Gastrocnemius medialis (tissue), 4 donors: ENCODE measurements around the gene MCOLN1. TPM values are rescaled to one million over a fixed set of nuclear protein-coding genes. Genes with fewer than 3 reads are reported as not detected.
A peak's percentile ranks its signal among the peaks of the same experiment; 100 is the strongest.

ENCODE experiments used
- ATAC-seq, 2 donors: fragments of 150-250 bp; one replicate each; pipeline ENCODE4 v1.9.1; 2016
- DNase-seq, 2 donors: peaks; one replicate each; pipeline ENCODE4 v3.0.0-alpha.2; 2019
- H3K27ac ChIP-seq, 4 donors: fragments of 200-600 bp; sonication (generic); 1 replicate in 1 of 4; 2 replicates in 3 of 4; pipeline ENCODE4 v1.5.1; 2016 to 2018; ENCODE audit warnings: mild to moderate bottlenecking in 2 of 4, moderate library complexity in 1 of 4
- H3K27me3 ChIP-seq, 3 donors: fragments of 200-600 bp; sonication (generic) in 2 of 3; 1 replicate in 1 of 3; 2 replicates in 2 of 3; pipeline versions ENCODE4 v1.5.1 to v1.6.0; 2016 to 2019; ENCODE audit warnings: mild to moderate bottlenecking in 1 of 3, moderate library complexity in 1 of 3
- H3K36me3 ChIP-seq, 2 donors: fragments of 200-600 bp; sonication (generic) in 1 of 2; one replicate each; pipeline ENCODE4 v1.5.1; 2017 to 2018
- H3K4me1 ChIP-seq, 2 donors: fragments of 200-600 bp; sonication (generic) in 1 of 2; one replicate each; pipeline ENCODE4 v1.5.1; 2016 to 2017; ENCODE audit warnings: mild to moderate bottlenecking in 2 of 2
- H3K4me3 ChIP-seq, 4 donors: fragments of 200-600 bp; sonication (generic) in 3 of 4; 1 replicate in 1 of 4; 2 replicates in 3 of 4; pipeline ENCODE4 v1.5.1; 2016 to 2019; ENCODE audit warnings: mild to moderate bottlenecking in 2 of 4
- H3K9me3 ChIP-seq, 3 donors: fragments of 200-600 bp; sonication (generic) in 2 of 3; 1 replicate in 1 of 3; 2 replicates in 2 of 3; pipeline ENCODE4 v1.5.1; 2016 to 2019
- POLR2A ChIP-seq, 2 donors: fragments of 450-650 bp; IDR thresholded peaks; one replicate each; pipeline ENCODE4 v1.6.1; 2017; ENCODE audit warnings: antibody characterized with exemption in 2 of 2, mild to moderate bottlenecking in 2 of 2, moderate library complexity in 2 of 2
- in situ Hi-C, 4 donors: fragments of 200-750 bp; cut with MboI; loops; one replicate each; pipeline versions ENCODE4 v1.15.0 to v1.8.0; 2017; ENCODE audit warnings: low sequenced_read_pairs in 4 of 4
- intact Hi-C: fragments of 100-400 bp; cut with DNase I; formaldehyde crosslinking; loops from one replicate; pipeline ENCODE4 v1.15.1; 2023; ENCODE audit warnings: low total_unique reads
- total RNA-seq, 4 donors: library from RNA; depleted of rRNA; stranded (reverse); fragments of >200 nt; gene quantifications; one replicate each; pipeline versions ENCODE4 v1.1.0 to v1.2.3, GENCODE V29; 2016
- TF ChIP-seq, protein P1 (sequence below), 5 experiments: fragments of 450-650 bp in 3 of 5; fragments of 200-600 bp in 2 of 5; sonication (generic) in 2 of 5; IDR thresholded peaks in 4 of 5; conservative IDR thresholded peaks in 1 of 5; 1 replicate in 4 of 5; 2 replicates in 1 of 5; pipeline ENCODE4 v1.5.1; 2016 to 2019; ENCODE audit warnings: antibody characterized with exemption in 5 of 5, mild to moderate bottlenecking in 3 of 5, moderate library complexity in 3 of 5

MCOLN1 gene
- total RNA-seq, result 10 to 100 TPM in 3 of 4 donors, 1 to 10 TPM in 1; 9.2 to 13.6 (median 11.5) TPM

DNA sequence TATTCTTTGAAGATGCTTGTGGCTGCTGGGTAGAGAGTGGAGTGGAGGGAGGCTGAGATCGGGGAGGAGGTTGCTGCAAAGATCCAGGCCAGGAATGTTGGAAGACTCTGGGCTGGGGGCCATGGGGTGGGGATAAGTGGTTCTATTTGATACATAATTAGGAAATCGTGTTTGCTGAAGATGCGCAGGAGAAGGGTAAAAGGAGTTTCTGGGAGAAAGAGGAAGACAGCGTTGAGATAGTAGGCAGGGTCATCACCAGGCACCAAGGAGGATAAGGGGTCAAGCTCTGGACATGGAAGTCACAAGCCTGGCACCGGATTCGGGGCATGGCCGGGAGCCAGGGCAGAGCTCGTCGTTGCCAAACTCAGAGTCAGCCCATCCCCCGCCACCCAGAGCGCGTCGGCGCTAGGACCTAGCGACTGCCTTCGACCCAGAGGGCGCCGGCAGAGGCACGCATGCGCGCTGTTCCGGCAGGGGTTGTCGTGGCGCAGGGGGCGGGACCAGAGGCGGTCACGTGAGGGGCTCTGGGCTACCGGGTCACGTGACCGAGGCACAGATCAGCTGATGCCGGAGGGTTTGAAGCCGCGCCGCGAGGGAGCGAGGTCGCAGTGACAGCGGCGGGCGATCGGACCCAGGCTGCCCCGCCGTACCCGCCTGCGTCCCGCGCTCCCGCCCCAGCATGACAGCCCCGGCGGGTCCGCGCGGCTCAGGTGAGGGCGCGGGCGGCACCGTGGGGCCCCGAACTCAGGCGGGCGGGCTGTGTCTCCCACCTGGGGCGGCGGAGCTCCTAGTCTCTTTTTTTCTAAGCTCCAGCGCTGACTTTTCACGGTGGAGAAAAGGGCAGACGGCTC is at the start of gene MCOLN1:
Gene MCOLN1, plus strand, starts transcription at position 553 of the 851 bp plus-strand sequence. Its CDS starts 127 bp downstream, at position 680.
- DNase-seq (peak; percentile 99), ATAC-seq (peak; percentile 92 to 93)
- Histone ChIP-seq H3K27ac (peak within 1 kb of the TSS; percentile 48 to 84 (median 70)), H3K4me1 (peaks cover 15 to 19% of the 10 kb centered on the region in 2 donors), H3K36me3 (peaks cover 0 to 21% of the 10 kb centered on the region in 2 donors), H3K9me3 (no peaks in the 10 kb centered on the region), H3K27me3 (no peaks in the 10 kb centered on the region), H3K4me3 (peak within 1 kb of the TSS; percentile 67 to 95 (median 85))
- intact Hi-C loops, result loop anchor here (1.0 to 2.0 kb wide), 4 partner anchors 12 to 423 kb away; partner anchors contain the start of genes PET100, PEX11G and XAB2
- in situ Hi-C loops, result no loop called here
- TF ChIP-seq POLR2A (IDR thresholded peaks at IDR 0.05), result peak; percentile 52 to 71
- TF ChIP-seq, protein P1, sequence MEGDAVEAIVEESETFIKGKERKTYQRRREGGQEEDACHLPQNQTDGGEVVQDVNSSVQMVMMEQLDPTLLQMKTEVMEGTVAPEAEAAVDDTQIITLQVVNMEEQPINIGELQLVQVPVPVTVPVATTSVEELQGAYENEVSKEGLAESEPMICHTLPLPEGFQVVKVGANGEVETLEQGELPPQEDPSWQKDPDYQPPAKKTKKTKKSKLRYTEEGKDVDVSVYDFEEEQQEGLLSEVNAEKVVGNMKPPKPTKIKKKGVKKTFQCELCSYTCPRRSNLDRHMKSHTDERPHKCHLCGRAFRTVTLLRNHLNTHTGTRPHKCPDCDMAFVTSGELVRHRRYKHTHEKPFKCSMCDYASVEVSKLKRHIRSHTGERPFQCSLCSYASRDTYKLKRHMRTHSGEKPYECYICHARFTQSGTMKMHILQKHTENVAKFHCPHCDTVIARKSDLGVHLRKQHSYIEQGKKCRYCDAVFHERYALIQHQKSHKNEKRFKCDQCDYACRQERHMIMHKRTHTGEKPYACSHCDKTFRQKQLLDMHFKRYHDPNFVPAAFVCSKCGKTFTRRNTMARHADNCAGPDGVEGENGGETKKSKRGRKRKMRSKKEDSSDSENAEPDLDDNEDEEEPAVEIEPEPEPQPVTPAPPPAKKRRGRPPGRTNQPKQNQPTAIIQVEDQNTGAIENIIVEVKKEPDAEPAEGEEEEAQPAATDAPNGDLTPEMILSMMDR (IDR thresholded peaks at IDR 0.05 in 4 of 5, conservative IDR thresholded peaks at IDR 0.05 in 1 of 5), result peak in 2 of 5 experiments; percentile 66 to 73

DNA sequence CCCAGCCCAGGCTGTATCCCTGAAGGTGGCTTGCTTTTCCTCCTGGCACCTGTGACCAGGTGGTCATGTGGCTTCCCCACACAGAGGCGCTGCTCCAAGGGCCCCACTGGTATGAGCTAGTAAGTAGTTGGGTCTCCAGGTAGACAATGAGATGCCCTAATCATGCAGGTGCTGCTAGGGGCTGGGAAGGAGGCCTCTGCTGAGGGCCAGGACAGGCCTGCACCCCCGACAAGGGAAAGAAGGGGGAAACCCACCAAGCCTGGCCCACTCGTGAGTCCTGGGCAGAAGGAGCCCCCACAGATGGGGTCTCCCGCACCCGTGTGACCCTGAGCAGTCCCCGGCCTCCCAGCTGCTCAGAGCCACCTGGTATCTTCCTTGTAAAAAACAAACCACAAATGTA is 46.8 kb upstream of the MCOLN1 start:
- H3K27me3 ChIP-seq, result no peaks in the 10 kb centered on the region
- in situ Hi-C loops, result no loop called here
- no peak overlapping the region for H3K27ac ChIP-seq
- peaks cover 0 to 6% of the 10 kb centered on the region in 2 donors for H3K4me1 ChIP-seq
- ATAC-seq (no peak), DNase-seq (no peak)
- H3K4me3 ChIP-seq, result no peak overlapping the region
- H3K36me3 ChIP-seq, result peaks cover 0 to 6% of the 10 kb centered on the region in 2 donors
- H3K9me3 ChIP-seq, result no peaks in the 10 kb centered on the region
- intact Hi-C loops, result no loop called here
- no peak for TF ChIP-seq POLR2A (IDR thresholded peaks at IDR 0.05)
- TF ChIP-seq, protein P1 (IDR thresholded peaks at IDR 0.05 in 4 of 5, conservative IDR thresholded peaks at IDR 0.05 in 1 of 5), result no peak

DNA sequence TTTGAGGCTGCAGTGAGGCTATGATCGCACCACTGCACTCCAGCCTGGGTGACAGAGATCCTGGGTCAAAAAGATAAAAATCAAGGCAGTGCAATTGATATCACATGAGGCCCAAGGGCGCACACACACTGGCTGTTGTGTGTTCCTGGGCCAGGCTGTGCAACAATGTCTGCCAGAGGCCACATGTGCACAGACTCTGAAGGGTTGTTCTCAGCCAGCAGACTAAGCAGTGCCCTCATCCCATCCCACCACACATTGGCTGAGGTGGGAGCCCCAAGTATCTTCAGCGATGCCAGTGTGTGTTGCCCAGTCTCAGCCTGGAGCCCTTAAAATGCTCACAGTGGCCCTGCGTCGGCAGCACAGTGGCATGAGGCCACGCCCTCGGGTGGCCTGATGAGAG is 46.2 kb upstream of the MCOLN1 start:
- H3K4me3 ChIP-seq, result no peak overlapping the region
- peaks cover 0 to under 1% of the 10 kb centered on the region in 2 donors for H3K36me3 ChIP-seq
- H3K9me3 ChIP-seq, result no peaks in the 10 kb centered on the region
- ATAC-seq (no peak), DNase-seq (no peak)
- no peak overlapping the region for H3K27ac ChIP-seq
- H3K27me3 ChIP-seq, result no peaks in the 10 kb centered on the region
- in situ Hi-C loops, result no loop called here
- TF ChIP-seq POLR2A (IDR thresholded peaks at IDR 0.05), result no peak
- TF ChIP-seq, protein P1 (IDR thresholded peaks at IDR 0.05 in 4 of 5, conservative IDR thresholded peaks at IDR 0.05 in 1 of 5), result no peak
- H3K4me1 ChIP-seq, result peaks cover 0 to 6% of the 10 kb centered on the region in 2 donors
- intact Hi-C loops, result no loop called here

DNA sequence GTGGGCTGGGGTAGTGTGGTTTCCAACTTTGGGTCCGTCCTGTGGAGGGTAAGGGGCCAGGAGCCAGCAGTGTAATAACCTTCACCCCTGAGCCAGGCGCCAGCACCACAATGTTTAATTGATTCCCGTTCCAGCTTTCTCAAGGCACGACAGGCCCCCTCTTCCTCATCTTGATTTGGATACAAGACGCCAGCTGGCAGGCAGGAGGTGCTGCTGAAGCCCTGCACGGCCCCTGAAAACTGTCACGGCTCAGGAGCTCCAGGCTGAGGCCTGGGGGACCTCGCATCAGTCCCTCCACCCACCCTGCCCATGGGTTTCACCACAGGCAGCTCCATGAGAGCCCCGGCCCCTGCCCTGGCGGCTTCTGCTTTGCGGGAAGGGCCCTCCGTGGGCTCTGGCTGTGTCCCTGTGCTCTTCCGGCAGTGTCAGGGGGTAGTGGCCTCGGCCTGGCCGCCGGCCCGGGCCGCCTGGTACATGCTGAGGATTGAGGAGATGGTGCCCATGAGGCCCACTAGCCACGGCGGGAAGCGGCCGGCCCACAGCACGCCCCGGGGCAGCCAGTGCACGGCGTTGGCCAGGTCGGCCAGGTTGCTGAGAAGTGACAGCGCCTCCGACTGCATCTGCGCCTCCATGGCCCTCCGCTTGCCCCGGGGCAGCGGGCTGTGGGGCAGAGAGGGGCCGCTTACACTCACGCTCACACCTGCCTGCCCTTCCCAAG is 45.5 kb upstream of the MCOLN1 start:
- intact Hi-C loops, result no loop called here
- Histone ChIP-seq H3K4me1 (peaks cover 0 to 6% of the 10 kb centered on the region in 2 donors), H3K27me3 (no peaks in the 10 kb centered on the region), H3K36me3 (no peaks in the 10 kb centered on the region), H3K4me3 (no peak overlapping the region), H3K27ac (no peak overlapping the region), H3K9me3 (no peaks in the 10 kb centered on the region)
- in situ Hi-C loops, result no loop called here
- no peak for TF ChIP-seq POLR2A (IDR thresholded peaks at IDR 0.05)
- TF ChIP-seq, protein P1 (IDR thresholded peaks at IDR 0.05 in 4 of 5, conservative IDR thresholded peaks at IDR 0.05 in 1 of 5), result no peak
- ATAC-seq, result no peak
- no peak for DNase-seq
